Activated CD8-positive, alpha-beta memory T cell treated with anti-CD3 and anti-CD28 coated beads, Interleukin-2, amount 50 U/mL, for 48 hours (primary cell): ENCODE measurements around the gene KCNT1.

ENCODE experiments used
- DNase-seq: peaks from one replicate; pipeline ENCODE4 v3.0.0-alpha.2; 2020

The KCNT1 gene

DNA sequence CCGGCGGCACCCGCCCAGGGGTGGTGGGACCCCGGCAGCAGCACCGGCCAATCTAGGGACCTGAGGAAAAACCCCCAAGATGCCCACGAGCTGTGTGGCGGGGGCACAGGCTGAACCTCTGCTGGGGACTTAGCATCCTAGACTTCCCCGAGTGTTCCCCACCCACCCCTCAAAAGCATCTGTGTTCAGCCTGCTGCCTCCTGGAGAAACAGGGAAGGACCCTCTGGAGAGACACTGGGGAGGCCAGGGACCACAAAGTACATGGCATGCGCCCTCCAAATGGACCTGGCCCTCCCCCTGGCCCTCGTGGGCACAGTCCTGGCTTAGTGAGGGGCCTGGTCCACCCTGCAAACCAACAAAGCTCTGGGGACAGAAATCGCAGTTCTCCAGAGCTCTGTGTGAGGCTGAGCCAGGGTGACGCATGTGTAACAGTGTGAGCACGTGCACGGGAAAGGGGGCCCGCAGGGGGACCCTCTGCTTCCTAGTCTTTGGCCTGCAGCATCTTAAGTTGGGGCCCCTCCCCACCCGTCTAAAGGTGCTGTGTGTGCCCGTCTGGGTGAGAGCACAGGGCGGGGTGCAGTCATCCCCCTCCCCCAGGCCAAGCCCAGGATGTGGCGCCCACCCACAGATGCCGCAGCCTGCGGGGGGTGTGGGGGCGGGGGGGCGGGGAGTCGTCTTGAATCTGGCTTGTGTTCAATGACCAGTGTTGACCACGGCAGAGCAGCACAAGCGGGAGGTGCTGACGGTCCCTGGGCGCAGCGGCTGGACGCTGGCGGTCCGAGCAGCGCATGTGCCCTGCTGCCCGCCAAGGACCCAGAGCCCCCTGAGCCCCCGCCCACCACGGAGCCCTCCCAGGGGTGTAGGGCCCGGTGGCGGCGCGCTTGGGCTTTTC, 672 bp upstream of the KCNT1 start:
- DNase-seq: peak; percentile 58

GRCh38 chr9:135703726-135704125, 1.7 kb downstream of the KCNT1 start:
- DNase-seq: no peak

DNA sequence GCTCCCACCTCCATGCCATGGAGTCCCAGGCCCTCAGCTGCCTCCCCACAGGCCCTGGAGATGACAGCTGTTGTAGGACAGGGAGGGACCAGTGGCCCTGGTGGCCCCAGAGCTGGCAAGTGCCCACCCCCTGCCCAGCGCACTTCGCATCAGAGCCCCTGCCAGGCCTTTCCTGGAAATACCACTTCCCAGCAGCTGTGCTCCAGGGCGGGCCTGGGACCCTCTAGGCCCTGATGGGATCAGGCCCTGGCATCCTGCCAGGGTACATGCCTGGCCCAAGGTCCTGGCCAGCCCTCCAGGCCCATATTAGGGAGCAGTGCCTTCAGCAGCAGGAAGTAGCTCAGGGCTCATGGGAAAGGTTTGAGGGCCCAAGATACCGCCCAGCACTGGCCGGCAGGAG, 2.5 kb downstream of the KCNT1 start:
- no peak for DNase-seq

- DNase-seq: no peak
Measured at GRCh38 chr9:135705376-135705775, 3.4 kb downstream of the KCNT1 start.

DNA sequence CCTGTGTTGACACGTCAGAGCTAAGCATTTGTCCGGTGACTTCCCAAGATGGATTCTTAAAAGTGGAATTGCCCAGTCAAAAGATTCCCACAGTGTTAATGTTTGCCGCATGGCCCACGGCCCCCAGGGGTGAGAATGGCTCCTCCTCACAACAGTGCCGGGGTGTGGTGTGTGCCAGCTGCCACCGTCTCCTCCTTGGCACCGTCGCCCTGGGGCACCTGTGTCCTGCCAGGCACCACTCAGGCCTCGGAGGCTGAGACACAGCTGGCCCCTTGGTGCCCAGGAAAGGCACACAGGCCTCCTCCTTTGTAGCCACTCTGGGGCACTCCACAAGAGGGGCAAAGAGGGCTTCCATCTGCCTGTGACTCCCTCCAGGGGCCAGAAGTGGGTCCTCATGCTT, 4.3 kb downstream of the KCNT1 start:
- DNase-seq: no peak

DNA sequence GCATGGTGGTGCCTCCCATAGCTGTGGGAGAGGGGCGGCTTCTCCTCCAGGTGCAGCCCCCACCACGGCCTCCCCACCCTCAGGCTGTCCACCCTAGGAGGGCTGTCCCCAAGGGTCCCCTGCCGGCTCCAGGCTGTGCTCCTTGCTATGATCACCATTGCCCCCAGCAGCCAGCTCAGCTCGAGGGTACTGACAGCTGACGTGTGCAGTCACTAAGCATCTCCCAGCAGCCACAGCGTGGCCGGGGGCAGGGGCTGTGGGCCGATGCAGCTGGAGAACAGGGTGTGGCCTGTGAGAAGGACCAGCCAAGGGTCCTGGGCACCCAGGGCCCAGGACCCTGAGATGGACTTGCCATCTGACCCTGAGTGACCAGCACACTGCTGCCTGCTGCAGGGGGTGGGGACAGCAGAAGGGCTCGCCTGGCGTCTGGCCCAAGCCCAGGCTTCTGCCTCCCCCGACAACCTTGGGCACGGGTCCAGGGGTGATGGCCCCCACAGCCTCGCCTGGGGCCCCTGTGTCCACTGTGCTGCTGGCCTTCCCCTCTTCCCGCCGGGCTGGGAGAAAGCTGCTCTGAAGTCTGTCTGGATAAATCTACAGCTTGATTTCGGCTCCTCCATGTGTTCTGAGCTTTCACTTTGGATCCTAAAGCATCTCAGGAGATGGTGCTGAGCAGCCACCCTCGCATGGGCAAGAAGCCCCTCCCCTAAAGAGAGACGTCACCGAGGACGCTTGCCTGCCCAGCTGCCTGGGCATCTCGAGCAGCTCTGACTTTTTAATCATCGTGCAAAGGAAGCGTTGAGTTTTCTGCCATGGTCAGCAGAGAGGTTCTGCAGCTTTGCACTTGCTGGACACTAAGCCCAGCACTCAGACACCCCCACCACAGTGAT, 5.5 kb downstream of the KCNT1 start:
- DNase-seq: no peak

DNA sequence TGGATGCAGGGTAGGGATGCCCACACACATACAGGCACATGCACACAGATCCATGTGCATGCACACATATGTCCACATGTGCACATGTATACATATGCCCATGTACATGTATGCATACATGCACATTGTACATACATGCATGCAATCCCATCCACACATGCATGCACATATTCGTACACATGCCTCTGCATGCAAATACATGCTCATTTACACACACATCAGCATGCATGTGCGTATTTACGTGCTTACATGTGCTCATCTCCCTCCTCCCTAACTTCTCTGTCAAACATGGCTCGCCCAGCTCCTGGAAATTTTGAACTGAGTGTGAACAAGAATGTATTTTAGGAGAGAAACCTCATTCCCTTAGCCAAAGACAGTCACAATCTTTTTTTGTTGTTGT, 6.2 kb downstream of the KCNT1 start:
- no peak for DNase-seq

DNA sequence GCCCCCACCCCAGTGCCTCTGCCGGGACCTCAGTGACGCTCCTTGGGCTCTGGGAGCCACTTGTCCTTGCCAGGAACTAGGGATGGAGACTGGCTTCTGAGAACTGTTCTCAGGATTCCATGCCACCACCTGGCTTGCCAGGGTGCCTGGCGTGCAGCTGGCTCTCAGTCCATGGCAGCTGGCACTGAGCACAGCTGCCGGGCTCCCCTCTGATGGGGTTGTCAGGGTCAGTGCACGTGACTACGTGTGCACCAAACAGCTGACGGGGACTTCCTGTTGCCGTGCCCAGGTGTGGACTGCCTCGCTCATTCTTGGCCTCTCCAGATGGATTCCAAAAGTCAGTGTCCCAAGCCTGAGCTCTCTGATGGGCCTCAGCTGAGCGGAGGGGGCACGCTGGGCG, 9.4 kb downstream of the KCNT1 start:
- DNase-seq: no peak

DNA sequence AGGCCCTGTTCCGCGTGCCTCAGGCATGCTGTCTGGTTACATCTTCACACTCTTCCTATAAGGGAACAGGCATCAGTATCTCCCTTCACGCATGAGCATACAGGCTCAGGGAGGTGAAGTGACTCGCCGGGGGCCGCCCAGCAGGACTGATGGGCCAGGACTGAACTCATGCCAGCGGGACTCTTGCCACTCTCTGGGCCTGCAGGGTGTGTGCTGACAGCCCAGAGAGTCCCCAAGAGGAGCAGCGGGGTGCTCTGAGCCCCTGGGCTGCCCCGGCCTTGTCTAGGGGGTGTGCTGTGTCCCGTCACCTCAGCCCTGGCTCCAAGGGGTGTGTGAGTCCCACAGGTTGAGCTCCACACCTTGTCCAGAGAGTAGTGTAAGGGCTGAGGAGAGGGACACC, 9.9 kb downstream of the KCNT1 start:
- no peak for DNase-seq

- DNase-seq: no peak
Measured at GRCh38 chr9:135712613-135713295, 10.8 kb downstream of the KCNT1 start.

DNA sequence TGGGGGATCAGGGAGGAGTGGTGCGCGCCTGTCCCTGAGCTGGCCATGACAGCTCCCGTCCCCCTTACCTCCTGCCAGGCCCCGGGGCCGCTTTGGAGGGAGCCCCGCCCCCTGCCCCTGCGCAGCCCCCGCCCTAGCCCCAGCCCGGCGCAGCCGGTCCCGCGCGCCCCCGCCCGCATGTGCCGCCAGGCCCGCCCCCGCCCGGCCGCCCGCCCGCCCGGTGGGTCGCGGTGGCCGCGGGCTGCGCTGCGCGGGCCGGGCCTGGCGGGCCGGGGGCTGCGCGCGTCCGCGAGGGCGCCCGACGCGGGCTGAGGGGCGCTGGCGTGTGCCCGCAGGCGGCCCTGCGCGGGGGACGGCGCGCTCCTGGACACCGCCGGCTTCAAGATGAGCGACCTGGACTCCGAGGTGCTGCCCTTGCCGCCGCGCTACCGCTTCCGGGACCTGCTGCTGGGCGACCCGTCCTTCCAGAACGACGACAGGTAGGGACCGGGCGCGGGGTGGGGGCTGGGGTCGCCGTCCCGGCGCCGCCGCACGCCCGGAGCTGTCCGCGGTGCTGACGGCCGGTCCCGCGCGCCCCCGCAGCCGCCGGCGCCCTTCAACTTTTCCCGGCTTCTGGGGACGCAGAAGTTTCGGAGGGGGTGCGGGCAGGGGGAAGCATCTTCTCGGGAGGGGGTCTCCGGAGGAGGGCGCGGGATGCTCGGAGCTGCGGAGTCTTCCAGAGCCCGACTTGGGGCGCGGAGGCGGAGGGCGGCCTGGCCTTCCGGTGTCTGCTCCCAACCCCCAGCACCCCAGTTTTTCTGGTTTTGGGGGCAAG, 12.5 kb downstream of the KCNT1 start:
- no peak for DNase-seq

GRCh38 chr9:135715056-135715595, 13.1 kb downstream of the KCNT1 start:
- no peak for DNase-seq

GRCh38 chr9:135716045-135716444, 14.1 kb downstream of the KCNT1 start:
- no peak for DNase-seq

- DNase-seq: no peak
Measured at GRCh38 chr9:135717410-135717809, 15.4 kb downstream of the KCNT1 start.

DNA sequence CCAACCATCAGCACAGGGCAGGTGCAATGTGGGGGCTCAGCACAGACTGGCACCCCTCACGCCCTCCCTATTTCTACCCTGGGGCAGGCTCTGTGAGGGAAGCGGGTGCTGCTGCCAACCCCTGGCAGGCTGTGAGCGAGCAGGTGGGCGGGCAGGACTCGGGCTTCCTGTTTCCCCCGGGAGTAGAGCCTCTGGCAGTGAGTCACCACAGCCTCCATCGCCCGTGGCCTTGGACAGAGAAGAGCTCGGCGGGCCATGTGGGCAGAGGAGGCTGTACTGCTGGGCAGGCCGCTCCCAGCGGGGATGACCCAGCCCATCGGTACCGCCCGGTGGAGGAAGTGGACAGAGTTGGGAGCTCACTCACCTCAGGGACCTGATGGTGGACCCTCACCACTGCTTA, 16.6 kb downstream of the KCNT1 start:
- DNase-seq: no peak

DNA sequence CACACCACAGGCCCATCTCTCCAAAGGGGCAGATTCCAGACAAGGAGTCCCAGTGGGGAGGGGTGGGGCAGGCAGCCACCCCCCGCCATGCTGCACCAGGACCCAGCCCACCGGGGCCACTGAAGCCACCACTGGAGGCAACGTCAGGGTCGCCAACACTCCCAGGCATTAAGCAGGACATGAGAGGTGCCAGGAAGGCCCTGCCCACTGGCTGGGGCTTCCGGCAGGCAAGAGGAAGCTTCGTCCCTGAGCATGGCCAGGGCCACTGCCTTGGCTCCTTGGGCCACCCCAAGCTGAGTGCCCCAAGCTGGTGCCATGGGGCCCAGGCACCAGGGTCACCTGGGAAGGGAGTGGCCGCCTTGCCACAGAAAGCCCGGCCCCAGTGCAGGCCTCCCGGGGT, 17.5 kb downstream of the KCNT1 start:
- DNase-seq: no peak

DNA sequence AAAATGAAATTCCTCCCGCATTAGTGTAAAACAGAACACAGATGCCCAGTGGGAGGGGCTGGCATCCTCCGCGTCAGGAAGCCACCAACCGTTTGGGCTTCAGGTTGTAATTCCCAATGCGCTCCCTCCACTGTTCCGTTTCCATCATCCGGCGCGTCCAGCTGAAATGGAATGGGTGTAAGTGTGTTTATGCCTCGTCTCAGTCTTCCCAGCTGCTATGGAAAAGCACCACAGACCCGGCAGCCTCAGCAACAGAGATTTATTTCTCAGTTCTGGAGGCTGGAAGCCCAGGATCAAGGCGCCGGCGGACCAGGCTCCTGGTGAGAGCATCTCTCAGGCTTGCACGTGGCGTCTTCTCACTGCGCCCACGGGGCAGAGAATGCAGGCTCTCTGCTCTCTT, 20.4 kb downstream of the KCNT1 start:
- DNase-seq: no peak

DNA sequence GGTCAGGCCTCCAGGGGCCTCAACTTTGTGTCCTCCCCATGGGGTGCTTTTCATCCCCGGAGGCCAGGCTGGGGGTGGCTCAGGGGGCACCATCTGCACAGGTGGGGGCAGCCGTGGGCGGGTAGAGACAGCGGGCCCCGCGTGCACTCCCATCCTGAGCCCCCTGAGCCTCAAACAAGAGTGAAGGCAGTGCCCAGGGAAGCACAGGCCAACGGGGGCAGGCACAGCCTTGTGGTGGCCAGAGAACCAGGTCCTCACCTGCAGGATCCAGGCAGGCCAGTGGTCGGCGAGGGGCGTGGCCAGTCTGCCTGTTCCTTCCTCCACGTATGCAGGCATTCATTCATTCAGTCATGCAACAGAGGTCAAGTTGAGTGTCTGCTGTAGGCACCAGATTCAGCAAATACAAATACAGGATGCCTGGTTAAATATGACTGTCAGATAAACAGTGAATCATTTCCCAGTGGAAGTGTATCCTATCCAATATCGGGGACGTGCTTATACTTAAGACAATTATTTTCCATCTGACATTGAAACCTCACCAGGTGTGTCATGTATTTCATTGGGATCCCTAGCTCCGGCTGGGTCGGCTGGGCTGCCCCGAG, 22.3 kb downstream of the KCNT1 start:
- no peak for DNase-seq

- DNase-seq: no peak
Measured at GRCh38 chr9:135726138-135726853, 24.3 kb downstream of the KCNT1 start.

DNA sequence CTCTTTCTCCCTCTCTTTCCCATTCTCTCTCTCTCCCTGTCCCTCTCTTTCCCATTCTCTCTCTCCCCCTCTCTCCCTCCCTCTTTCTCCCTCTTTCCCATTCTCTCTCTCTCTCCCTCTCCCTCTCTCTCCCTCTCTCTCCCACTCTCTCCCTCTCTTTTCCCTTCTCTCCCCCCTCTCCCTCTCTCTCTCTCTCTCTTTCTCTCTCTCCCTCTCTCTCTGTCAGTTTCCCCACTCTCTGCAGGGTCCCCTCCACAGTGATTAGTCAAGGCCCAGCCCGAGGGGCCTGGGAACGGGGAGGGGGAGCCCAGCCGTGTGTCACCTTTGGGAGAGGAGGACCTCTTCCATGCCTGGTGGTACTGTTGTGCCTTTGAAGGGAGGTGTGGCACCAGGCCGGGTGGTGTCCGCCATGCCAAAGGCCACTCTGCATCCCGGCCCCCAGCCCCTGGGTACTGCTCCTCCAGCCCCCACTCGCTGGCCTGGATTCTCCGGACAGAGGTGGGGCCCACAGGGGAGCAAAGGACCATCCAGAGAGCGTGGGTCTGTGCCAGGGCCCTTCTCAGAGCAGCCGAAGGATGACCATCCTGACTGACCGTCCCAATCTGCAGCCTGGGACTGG, 25.4 kb downstream of the KCNT1 start:
- no peak for DNase-seq
